OCI-LY3 (cell line): Measurements from ENCODE around the gene TOLLIP.

Experiments used
- CTCF ChIP-seq: fragments of 200-600, 300-600 bp; sonication (generic); IDR thresholded peaks from 2 replicates; pipeline ENCODE4 v1.5.1; 2014; ENCODE audit warnings: antibody characterized with exemption, low read length, low read depth
- EZH2phosphoT487 ChIP-seq: fragments of 200-600 bp; shearing (Covaris generic); IDR thresholded peaks from 2 replicates; pipeline ENCODE4 v1.6.1; 2018; ENCODE audit warnings: antibody characterized with exemption, mixed run types, low read depth

DNA sequence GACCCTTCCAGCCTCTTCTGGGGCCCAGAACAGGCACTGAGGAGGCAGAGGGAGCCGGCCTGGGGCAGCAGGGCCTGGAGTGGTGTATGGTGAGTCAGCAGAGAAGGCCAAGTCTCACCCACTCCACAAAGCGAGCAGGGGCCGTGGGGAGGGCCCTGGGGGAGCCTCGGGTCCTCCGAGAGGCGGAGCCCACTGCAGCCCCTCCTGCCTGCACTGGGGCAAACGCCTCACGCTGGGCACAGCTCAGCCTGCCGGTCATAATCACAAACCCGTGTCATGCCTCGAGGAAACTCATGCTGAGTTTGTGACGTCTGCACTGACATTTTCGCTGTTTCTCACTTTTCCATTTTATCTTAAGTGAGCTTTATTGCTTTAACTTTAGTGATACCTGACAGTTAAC, 38.4 kb downstream of the TOLLIP start:
- TF ChIP-seq CTCF, result no peak
- TF ChIP-seq EZH2phosphoT487, result no peak
